CD4-positive, alpha-beta T cell treated with Interleukin-17A for 4 hours (primary cell): ENCODE data around the gene QSOX2.

Experiments used
- DNase-seq: peaks from one replicate; pipeline ENCODE4 v3.0.0-alpha.2; 2020; ENCODE audit warnings: mixed read lengths

QSOX2 gene

DNA sequence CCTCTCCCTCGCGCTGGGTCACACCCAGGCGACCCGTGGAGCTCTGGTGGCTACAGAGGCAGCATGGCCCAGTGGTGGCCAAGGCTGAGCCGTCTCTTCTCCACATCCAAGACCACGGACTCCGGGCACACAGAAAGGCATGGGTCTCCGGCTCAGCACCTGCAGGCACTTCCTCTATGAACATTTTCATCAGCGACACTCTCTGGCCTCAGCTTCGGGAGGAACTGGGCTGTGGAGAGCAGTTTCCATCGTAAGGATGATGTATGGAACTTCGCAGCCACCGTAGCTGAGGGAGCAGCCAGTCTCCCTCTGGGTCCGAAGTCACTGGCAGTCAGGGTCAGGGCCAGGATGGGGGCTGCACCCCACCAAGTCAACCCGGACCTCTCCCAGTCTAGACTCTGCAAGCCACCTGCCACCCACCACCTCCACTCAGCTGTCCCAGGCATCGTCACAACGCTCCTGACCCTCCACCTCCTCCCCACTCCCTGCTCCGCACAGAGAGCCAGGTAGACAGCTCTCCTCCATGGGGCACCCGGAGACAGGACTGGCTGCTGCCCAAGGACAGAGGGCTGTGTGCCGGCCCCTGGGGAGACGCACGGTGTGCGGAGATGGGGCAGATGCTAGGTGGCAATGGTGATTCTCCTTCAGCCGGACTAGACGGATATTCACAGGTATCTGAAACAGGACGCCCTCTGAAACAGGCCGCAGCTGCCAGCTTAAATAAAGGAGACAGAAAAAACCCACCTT lies 9.7 kb downstream of the QSOX2 start:
- no peak for DNase-seq

DNA sequence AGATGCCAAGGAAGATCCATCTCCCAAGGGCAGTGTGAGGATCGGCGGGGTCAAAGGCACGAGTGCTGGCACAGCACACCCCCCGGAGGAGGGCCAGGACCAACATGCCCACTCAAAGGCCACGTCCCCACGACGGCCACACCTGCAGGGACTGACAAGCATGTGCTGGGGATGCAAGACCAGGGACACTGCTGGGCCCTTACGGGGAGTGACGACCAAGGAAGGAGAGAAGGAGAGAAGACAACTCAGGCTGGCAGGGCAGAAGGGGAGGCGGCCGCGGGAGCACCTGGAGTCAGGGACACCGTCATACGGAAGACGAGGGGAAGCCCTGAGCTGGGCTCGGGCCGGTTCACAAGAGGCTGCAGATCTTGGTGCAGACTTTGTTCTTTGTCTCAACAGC lies 10.4 kb downstream of the QSOX2 start:
- no peak for DNase-seq

DNA sequence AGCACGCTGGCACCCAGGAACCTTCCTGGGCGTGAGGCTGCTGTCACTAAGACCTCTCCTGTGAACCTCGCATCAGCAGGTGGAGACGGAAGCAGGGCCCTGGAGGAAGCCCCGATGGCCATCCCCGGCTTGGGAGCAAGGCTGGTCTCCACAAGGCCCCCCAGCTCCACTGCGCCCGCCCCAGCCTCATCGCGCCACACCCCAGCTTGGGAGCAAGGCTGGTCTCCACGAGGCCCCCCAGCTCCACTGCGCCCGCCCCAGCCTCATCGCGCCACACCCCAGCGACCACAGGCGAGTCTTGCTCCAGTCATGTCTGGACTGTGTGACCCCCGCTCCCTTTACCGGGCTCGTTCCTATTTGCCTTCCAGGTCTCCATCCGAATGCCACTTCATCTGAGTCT lies 11.0 kb downstream of the QSOX2 start:
- no peak for DNase-seq

DNA sequence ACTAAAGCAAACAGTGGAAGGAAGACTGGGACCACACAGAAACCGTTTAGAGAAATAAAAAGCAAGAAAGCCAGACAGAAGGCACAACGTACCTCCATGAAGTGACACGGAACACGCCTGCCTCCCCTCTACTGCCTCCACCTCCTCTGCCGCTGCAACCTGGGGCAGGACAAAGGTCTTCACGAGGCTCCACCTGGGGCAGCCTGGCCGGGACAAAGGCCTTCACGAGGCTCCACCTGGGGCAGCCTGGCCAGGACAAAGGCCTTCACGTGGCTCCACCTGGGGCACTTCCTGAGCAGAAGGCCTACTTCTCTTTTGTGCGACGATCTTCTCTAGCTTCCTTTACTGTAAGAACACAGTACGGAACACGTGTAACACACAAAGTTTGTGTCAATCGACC lies 11.7 kb downstream of the QSOX2 start:
- DNase-seq: no peak

DNA sequence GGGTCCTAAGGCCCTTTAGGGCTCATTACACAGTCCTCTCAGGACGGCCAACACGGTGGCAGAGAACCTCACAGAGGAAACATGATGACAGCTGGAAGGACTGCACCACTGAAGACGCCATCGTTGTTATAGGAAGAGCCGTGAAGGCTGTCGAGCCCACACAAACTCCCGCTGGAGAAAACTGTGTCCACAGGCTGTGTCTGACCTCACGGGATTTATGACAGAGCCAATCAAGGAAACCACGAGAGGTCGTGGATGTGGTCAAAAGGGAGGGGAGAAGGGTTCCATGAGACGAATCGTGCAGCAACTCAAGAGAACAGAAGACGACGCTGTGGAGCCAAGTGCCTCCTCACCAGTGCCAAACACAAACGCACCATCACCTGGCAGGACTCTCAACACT lies 12.2 kb downstream of the QSOX2 start:
- no peak for DNase-seq

DNA sequence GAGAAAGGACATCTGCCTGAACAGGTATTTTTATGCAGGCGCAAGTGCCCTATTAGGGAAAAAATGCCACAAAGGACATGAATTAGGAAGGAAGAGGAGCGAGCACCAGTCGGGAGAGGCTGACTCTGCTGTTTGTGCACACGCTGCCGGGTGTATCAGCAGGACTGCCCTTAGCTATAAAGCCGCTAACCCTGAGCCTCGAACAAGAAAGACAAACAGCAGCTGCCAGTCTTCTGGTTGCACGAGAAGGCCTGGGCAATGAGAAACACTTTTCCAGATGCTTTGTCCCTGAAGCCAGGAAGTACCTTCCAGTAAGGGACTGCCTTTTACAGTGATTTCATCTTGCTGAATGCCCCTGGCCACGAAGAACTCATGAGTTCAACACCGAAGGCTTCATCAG lies 12.6 kb downstream of the QSOX2 start:
- DNase-seq: no peak

DNA sequence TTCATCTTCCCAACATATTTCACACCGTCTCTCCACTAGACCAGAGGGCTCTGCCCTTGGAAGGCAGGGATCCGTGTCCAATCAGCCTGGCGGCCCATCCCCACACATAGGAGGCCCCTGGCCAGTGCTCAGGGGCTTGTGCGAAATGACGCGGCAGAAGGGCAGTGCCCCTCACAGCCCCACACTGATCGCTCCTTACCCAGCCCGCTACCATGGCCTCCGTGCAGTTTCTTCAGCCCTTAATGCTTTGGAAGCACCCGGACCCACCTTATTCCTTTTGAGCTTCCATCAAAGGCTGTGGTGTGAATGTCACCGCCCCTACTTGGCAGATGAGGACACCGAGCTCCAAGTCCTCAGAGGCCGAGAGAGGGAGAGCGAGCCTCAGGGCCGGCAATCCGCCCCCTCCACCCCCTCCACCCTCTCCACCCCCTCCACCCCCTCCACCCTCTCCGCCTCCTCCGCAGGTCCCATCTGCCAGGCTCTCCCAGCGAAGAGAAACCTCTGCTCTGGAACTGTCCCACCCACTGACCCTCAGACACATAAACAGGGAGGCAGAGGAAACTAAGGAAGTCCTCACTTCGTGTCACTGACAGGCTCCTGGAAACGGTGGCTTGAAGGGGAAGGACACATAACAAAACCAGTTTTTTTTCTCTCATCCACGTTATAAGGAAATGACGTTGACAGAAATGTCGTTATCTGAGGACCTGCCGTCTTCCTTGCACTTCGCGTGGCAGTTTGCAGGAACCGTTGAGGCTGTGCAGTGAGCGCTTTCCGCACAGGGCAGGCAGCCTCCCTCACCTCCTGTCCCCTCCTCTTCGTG lies 13.9 kb downstream of the QSOX2 start:
- DNase-seq: peak; percentile 44

DNA sequence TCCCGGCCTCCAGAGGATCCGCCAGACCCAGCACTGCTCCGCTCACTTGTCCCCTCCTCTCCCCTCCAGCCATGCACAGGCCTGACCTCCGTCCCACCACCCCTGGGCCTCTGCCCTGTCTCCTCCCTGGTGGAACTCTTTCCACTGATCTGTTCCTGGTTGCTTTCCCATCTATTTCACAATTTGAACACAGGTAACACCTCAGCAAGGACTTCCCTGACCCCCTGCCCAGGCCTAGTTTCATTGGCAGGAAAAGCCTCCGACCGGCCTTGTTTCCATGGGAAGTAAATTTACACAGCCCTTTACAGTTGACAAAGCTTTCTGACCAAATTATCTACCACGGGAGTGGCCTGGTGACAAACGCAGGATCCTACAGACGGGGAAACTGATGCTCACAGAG lies 14.8 kb downstream of the QSOX2 start:
- DNase-seq: no peak

DNA sequence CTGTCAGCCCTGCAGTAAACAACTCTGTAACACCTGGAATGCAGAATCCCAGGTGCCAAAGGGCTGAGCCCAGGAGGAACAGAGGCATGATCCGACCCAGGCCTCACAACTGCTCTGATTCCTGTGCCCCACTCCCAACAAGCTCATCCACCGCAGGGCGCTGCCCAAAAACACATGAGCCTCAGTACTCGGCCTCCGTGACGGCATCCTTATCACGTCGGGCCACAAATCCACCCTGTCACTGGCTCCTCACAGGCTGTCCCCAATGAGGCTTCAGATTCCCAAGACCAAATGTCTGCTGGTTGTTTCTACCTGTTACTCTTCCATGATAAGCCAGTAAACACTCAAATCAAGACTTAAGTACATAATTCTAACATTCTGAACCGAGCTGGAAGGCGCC lies 15.2 kb downstream of the QSOX2 start:
- no peak for DNase-seq

DNA sequence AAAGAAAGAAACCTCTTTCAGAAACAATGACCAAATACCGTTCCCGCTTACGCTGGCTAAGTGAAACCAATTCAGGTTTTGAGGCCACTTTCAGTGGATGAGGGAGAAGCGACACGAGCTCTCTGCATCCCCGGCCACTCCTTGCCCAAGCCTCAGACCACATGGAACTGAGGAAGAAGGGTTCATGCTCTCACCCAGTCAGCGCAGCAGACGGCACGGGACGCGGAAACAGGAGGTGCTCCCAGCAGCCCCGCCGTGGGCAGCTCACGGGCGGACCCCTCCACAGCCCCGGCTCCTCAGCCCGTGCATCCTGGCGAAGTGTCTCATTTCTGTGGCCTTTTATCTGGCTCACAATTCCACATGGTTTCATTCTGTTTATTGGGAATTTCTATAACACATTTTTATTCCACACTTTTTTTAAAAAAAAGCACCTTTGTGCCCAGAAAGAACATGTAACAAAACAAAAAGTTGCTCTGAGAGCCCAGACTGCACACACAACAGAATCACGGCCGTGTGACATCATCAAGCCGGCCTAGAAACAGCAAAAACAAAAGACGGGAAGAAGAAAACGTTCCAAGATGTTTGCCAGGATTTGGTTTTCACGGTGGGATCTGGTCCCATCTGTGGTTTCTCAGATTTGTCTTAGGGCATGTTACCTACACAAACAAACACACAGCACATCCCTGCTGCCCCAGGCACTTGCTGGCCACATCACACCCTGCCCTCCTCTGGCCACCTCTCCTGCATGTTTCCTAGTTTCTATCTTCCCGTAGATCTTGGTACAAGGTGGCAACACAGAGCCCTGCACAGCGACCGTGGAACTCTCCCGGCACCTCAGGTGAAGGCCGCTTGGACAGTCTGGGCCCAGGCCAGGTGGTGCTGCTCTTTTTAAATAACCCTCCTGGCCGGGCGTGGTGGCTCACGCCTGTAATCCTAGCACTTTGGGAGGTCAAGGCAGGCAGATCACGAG lies 16.2 kb downstream of the QSOX2 start:
- DNase-seq: no peak

DNA sequence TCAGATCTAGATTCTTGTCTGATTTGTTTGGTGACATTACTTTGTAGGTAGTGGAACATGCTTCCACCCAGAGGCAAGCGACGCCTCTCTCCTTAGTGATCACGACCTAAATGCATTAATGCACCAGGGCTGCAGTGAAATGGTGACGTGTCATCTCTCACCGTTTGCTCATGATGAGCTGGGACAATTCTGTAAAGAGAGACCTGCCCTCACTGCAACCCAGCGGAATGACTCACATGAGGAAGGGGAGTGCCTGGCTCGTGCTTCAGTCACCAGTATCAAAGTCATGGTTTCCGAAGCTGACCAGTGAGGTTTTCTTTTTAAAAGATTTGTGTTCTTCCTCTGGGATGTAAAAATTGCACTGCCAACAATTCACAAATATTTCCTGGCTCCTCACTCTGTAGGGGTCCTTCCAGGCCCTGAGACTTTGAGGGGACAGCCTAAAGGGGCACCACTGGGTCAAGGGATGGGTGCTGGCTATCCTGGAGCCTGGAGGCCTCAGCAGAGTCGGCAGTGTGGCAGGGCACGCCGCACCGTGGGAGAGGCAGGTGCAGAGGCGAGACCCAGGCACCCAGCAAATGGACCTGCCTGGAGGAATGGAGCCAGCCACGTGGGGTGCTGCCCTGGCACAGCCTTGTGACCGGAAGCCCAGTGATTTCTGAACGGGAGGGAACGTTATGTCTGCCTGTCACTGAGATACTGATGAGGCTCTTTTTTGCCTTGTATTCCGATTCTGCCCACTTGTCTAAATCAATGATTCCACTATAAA lies 17.3 kb downstream of the QSOX2 start:
- DNase-seq: no peak

DNA sequence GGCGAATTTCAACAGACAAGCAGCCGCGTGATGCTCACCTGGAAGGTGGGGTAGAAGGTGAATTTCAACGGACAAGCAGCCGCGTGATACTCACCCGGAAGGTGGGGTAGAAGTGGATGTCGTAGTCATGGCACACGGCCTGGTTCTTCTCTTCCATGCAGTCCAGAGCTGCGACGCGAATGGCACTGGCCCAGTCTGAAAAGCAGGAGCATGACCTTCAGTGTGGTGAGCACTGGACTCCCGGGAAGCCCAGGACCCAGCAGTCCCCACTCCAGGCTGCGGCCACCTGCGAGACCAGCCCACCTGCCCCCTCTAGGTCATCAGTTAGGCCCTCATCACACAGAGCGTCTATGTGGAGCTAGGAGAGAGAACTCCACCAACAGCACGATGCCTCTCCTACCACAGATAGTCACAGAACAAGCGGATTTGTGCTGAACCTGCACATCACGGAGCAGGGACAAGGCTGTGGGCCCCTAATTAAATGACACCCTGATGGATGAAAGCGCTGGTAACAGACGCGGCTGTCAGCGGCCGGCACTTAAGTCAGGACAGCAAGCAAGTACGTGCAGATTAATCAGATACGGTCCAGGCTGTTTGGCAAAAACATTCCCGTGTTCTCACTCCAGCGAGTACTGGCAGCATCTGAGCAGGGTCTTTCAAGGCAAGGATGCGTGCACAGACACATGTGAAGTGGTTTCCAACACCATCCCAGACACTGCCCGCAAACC lies 18.8 kb downstream of the QSOX2 start:
- DNase-seq: no peak

DNA sequence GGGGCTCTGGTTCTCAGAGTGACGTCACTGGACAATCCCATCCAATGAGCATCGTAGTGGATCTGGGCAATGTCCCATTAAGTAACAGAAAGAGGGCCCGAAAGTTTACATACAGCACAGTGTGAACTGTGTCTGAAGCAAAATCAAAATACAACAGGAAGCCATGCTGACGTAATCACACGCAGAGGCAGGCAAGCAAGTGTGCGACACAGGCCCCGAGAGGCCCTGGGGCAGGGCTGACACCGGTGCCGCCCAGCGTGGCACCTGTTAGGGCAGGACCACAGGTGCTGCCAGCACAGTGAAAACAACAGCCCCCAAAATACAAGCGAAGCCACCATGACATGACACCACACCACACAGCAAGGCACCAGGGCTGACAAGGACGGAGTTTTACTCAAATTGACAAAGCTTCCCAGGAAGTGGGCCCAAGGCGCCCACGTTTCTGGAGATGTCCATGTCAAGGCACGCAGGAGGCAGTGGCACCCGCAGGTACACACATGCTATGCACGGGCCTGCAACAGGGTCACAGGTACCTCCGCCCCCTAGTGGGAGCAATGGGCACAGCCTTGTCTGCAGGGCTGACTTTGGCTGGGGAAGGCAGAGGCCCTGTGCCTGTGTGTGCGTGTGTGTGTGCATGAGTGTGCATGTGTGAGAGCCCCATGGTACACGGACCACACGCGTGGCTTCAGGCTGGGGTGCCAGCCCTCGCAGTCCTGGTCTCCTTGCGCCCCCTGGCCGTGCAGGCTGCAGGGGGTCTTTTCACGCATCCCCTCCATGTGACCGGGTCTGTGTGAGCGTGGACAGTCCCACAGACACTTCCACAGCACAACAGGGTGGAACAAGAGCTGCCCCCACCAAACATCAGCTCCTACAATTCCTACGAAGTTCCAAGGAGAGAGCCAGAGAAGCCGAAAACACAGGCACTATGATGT lies 19.6 kb downstream of the QSOX2 start:
- peak; percentile 71 for DNase-seq

DNA sequence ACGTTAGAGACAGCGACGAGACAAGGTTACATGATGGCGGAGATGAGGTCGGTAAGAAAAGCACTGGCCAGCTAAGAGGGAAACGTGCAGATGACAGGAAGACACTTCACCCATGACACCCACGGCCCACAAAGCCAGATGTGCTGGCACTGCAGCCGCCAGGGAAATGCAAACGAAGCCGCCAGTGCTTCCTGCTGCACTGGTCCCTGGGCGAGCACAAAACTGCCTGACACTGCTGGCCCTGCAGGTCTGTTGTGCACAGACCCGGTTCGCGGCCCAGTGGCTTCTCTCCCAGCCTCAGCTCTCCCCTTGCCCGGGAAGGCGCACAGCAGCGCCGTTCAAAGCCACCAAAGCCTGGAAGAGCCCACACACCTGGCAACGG lies 20.3 kb downstream of the QSOX2 start:
- peak; percentile 31 for DNase-seq

DNA sequence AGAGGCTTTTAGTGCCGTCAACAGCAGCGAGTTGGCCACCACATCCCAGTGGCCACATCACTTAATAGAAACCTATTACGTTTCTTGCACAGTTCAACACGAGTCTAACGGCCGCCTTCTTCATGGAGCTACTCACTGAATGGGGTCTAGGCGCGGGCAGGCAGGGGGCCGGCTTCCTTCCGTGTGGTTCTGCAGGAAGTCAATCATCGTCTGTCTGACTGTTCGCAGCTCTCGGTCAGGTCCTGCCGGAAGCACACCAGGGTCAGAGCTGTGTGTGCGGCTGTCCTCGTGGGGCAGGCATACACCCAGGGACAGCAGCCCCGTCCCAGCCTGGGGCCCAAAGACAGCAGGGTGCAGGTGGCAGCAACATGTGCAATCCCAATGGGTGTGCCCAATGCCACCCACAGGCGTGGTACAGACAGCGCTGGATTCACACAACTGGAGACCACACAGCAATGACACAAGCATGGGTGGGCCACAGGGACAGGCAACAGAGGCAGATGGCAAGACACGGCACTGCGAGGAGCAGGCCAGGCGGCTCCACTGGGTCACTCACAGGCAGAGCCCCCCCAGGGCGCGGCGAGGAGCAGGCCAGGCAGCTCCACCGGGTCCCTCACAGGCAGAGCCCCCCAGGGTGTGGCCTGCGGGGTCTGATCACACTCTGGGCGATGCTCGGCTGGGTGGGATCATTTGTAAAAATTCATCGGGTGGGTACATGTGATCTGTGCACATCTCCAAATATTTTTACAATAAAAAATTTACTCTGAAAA lies 21.6 kb downstream of the QSOX2 start:
- no peak for DNase-seq

DNA sequence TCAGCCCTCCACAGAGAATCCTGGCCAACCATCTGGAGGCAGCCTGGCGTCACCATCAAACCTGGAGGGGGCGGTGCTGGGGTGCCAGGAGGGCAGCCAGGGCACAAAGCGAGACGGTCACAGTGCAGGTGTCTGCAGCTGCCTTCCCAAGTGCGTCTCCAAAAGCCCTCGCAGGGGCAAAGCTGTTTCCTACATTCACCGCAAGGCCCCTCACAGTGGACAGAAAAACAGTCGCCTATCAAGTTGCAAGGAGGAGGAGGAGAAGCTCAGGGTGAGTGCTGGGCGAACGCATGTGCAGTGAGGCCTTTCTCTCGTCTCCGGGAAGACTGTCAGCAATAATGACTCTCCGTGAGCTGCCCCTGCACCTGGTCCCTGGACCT lies 22.7 kb downstream of the QSOX2 start:
- DNase-seq: no peak

DNA sequence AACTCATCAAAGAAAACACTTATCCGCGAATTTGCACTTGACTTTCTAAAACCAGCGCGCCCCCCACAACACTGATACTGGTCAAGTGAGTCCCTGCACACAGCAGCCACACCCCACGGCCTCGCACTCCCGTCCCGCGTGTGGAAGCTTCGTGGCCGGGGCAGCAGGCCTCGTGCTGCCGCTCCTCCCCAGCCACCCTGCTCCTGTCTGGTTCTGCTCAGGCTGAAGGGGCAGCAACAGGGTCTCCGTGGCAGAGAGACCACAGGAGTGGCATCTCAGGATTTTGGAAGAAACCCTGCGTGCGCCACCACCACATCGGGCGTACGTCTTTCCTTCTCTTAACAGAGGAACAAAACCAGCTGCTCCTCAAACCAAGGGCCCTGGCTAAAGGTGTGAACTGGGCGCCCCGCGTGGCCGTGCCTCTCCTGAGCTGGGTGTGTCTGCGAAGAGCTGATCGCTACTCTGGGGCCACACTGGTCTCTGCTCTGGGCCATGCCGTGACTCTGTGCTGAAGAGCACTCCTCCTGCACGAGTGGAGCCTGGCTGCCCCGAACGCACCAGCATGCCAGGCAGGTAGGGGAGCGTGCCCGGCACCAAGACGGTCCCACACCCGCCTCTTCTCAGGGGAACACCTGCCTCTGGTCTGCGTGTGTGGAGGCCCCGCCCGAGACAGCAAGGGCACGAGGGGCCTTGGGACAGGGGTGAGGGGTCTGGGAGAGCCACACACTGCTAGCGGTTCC lies 23.3 kb downstream of the QSOX2 start:
- no peak for DNase-seq

DNA sequence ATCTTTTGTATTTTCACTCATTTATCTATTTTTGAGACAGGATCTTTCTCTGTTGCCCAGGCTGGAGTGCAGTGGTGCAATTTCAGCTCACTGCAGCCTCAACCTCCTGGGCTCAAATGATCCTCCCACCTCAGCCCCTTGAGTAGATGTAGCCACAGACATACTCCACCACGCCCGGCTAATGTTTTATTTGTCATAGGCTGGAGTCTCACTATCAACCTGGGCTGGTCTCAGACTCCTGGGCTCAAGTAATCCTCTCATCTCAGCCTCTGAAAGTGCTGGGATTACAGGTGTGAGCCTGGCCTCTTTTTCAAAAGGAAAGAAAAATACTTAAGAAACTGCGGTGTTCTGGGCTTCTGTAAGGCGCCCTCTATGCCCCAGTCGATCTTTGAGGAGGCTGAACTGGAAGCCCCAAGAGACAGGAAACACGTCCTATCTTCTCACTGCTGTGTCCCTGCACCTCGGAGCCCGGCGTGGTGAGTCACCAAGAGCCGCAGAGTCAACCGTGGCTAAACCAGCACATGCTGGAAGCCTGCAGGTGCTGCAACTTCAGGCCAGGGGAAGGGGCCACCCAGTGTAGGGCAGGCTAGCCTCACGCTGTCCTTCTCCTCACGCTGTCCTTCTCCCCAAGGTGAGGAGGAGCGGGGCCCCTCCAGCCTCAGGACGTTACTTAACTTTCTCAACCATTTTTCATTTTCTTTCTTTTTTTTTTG lies 25.4 kb downstream of the QSOX2 start:
- DNase-seq: peak; percentile 44
